PC-3 (cell line): Measurements from ENCODE around the gene GJC1.

Experiments
- EZH2 ChIP-seq: fragments of 300-600 bp; sonication (generic); IDR thresholded peaks from one replicate; pipeline ENCODE4 v1.6.1; 2017; ENCODE audit warnings: antibody characterized with exemption, mild to moderate bottlenecking, low read length; ENCODE audit not compliant: unreplicated experiment
- TF ChIP-seq, protein P1 (sequence below): fragments of 300-600 bp; sonication (generic); conservative IDR thresholded peaks from 2 replicates; pipeline ENCODE4 v1.5.1; 2017; ENCODE audit warnings: antibody characterized with exemption, low read depth, mild to moderate bottlenecking, low read length

DNA sequence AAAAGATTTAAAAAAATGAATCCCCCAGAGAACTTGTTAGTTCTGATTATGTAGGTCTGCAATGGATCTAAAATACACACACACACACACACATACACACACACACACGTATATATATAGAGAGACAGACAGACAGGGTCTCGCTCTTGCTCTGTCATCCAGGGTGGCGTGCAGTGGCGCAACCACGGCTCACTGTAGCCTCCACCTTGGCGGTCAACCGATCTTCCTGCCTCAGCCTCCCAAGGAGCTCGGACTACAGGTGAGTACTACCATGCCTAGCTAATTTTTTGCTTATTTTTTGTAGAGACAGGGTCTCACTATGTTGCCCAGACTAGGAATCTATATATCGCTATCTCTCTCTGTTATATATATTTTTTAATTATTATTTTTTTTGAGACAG lies 33.4 kb downstream of the GJC1 start:
- TF ChIP-seq, protein P1, sequence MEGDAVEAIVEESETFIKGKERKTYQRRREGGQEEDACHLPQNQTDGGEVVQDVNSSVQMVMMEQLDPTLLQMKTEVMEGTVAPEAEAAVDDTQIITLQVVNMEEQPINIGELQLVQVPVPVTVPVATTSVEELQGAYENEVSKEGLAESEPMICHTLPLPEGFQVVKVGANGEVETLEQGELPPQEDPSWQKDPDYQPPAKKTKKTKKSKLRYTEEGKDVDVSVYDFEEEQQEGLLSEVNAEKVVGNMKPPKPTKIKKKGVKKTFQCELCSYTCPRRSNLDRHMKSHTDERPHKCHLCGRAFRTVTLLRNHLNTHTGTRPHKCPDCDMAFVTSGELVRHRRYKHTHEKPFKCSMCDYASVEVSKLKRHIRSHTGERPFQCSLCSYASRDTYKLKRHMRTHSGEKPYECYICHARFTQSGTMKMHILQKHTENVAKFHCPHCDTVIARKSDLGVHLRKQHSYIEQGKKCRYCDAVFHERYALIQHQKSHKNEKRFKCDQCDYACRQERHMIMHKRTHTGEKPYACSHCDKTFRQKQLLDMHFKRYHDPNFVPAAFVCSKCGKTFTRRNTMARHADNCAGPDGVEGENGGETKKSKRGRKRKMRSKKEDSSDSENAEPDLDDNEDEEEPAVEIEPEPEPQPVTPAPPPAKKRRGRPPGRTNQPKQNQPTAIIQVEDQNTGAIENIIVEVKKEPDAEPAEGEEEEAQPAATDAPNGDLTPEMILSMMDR, result no peak
- TF ChIP-seq EZH2, result no peak
